H9 (cell line): Measurements from ENCODE around the gene ADAMTS13. TPM values are rescaled to one million over a fixed set of nuclear protein-coding genes. Genes with fewer than 3 reads are reported as not detected.

Experiments used
- DNase-seq: peaks from one replicate; pipeline ENCODE4 v3.0.0-alpha.2; 2017
- H2AFZ ChIP-seq: one replicate; pipeline ENCODE4 v1.6.1; 2013; ENCODE audit warnings: mild to moderate bottlenecking, low read length, control low read depth, moderate library complexity
- H2AK5ac ChIP-seq: 2 replicates; pipeline ENCODE4 v1.6.1; 2013; ENCODE audit warnings: low read length, control low read depth, mixed read lengths; ENCODE audit not compliant: insufficient read length
- H2BK120ac ChIP-seq: one replicate; pipeline ENCODE4 v1.6.1; 2013; ENCODE audit warnings: low read depth, mild to moderate bottlenecking, low read length, control low read depth, inconsistent platforms; ENCODE audit not compliant: poor library complexity, severe bottlenecking
- H2BK12ac ChIP-seq: 2 replicates; pipeline ENCODE4 v1.6.1; 2013; ENCODE audit warnings: low read length, control low read depth, mixed read lengths, low read depth; ENCODE audit not compliant: insufficient read length
- H2BK15ac ChIP-seq: 2 replicates; pipeline ENCODE4 v1.6.1; 2013; ENCODE audit warnings: low read depth, low read length, control low read depth
- H2BK20ac ChIP-seq: one replicate; pipeline ENCODE4 v1.6.1; 2013; ENCODE audit warnings: low read depth, mild to moderate bottlenecking, low read length, control low read depth, inconsistent platforms; ENCODE audit not compliant: poor library complexity, severe bottlenecking
- H2BK5ac ChIP-seq: 2 replicates; pipeline ENCODE4 v1.6.1; 2013; ENCODE audit warnings: low read length, control low read depth, mixed read lengths; ENCODE audit not compliant: insufficient read length
- H3K14ac ChIP-seq: 2 replicates; pipeline ENCODE4 v1.6.1; 2013; ENCODE audit warnings: low read length, control low read depth; ENCODE audit not compliant: insufficient read depth
- H3K18ac ChIP-seq: 2 replicates; pipeline ENCODE4 v1.6.1; 2013; ENCODE audit warnings: low read depth, mild to moderate bottlenecking, mixed read lengths, low read length, control low read depth; ENCODE audit not compliant: insufficient read length
- H3K23ac ChIP-seq: 2 replicates; pipeline ENCODE4 v1.6.1; 2013; ENCODE audit warnings: low read length, control low read depth, mixed read lengths, low read depth; ENCODE audit not compliant: insufficient read length
- H3K23me2 ChIP-seq: 2 replicates; pipeline ENCODE4 v1.6.1; 2013; ENCODE audit warnings: low read depth, mild to moderate bottlenecking, mixed read lengths, low read length, control low read depth; ENCODE audit not compliant: insufficient read length, poor library complexity, severe bottlenecking
- H3K27ac ChIP-seq: 2 replicates; pipeline ENCODE4 v1.5.1; 2013; ENCODE audit warnings: low read length, control low read depth, mixed read lengths, low read depth; ENCODE audit not compliant: insufficient read length
- H3K27me3 ChIP-seq: 2 replicates; pipeline ENCODE4 v1.6.1; 2013; ENCODE audit warnings: low read length, control low read depth, inconsistent platforms; ENCODE audit not compliant: insufficient read depth
- H3K4ac ChIP-seq: 2 replicates; pipeline ENCODE4 v1.6.1; 2013; ENCODE audit warnings: low read depth, mild to moderate bottlenecking, control low read depth, inconsistent platforms, low read length, moderate library complexity
- H3K4me1 ChIP-seq: 2 replicates; pipeline ENCODE4 v1.6.1; 2013; ENCODE audit warnings: low read length, control low read depth, inconsistent platforms; ENCODE audit not compliant: insufficient read depth
- H3K4me2 ChIP-seq: 2 replicates; pipeline ENCODE4 v1.6.1; 2013; ENCODE audit warnings: low read length, control low read depth, mixed read lengths; ENCODE audit not compliant: insufficient read length, insufficient read depth
- H3K56ac ChIP-seq: 2 replicates; pipeline ENCODE4 v1.6.1; 2013; ENCODE audit warnings: low read depth, mild to moderate bottlenecking, mixed read lengths, low read length, control low read depth; ENCODE audit not compliant: insufficient read length
- H3K79me1 ChIP-seq: 2 replicates; pipeline ENCODE4 v1.6.1; 2013; ENCODE audit warnings: low read depth, mild to moderate bottlenecking, moderate library complexity, low read length, control low read depth, inconsistent platforms; ENCODE audit not compliant: insufficient read depth, poor library complexity, severe bottlenecking
- H3K79me2 ChIP-seq: 2 replicates; pipeline ENCODE4 v1.6.1; 2013; ENCODE audit warnings: low read length, control low read depth, inconsistent platforms; ENCODE audit not compliant: insufficient read depth
- H3K9ac ChIP-seq: 2 replicates; pipeline ENCODE4 v1.6.1; 2013; ENCODE audit warnings: low read length, control low read depth, mixed read lengths; ENCODE audit not compliant: insufficient read length; ENCODE audit errors: extremely low read depth
- H3K9me3 ChIP-seq: one replicate; pipeline ENCODE4 v1.6.1; 2013; ENCODE audit warnings: low read depth, low read length, inconsistent platforms; ENCODE audit not compliant: control insufficient read depth
- H3T11ph ChIP-seq: one replicate; pipeline ENCODE4 v1.6.1; 2013; ENCODE audit warnings: mild to moderate bottlenecking, low read length, control low read depth, inconsistent platforms
- H4K20me1 ChIP-seq: one replicate; pipeline ENCODE4 v1.6.1; 2013; ENCODE audit not compliant: control insufficient read depth, insufficient read length, insufficient read depth
- H4K5ac ChIP-seq: 2 replicates; pipeline ENCODE4 v1.6.1; 2013; ENCODE audit warnings: low read depth, mild to moderate bottlenecking, mixed read lengths, low read length, control low read depth; ENCODE audit not compliant: insufficient read length
- H4K8ac ChIP-seq: replicated peaks from 2 replicates; pipeline ENCODE4 v1.6.1; 2013; ENCODE audit warnings: low read length, control low read depth, mixed read lengths, low read depth; ENCODE audit not compliant: insufficient read length
- H4K91ac ChIP-seq: 2 replicates; pipeline ENCODE4 v1.6.1; 2013; ENCODE audit warnings: low read depth, mild to moderate bottlenecking, moderate library complexity, mixed read lengths, low read length, control low read depth; ENCODE audit not compliant: insufficient read length
- H3K27ac Mint-ChIP-seq, 3 experiments: 2 replicates in 2 of 3; 3 replicates in 1 of 3; pipeline ENCODE4 v1.8.0; 2020 to 2021; ENCODE audit warnings: mixed read lengths in 3 of 3, mild to moderate bottlenecking in 1 of 3, moderate library complexity in 1 of 3
- H3K27me3 Mint-ChIP-seq: 2 replicates; pipeline ENCODE4 v1.8.0; 2021; ENCODE audit warnings: low read depth, mild to moderate bottlenecking, moderate library complexity, mixed read lengths
- H3K36me3 Mint-ChIP-seq, 3 experiments: 2 replicates in 2 of 3; 3 replicates in 1 of 3; pipeline ENCODE4 v1.8.0; 2020 to 2021; ENCODE audit warnings: low read depth in 3 of 3, mixed read lengths in 3 of 3; ENCODE audit not compliant: insufficient read depth in 1 of 3
- H3K4me1 Mint-ChIP-seq, 2 experiments: 2 replicates each; pipeline ENCODE4 v1.8.0; 2020; ENCODE audit warnings: mixed read lengths in 2 of 2
- H3K4me3 Mint-ChIP-seq, 2 experiments: 2 replicates in 1 of 2; 3 replicates in 1 of 2; pipeline ENCODE4 v1.8.0; 2020 to 2021; ENCODE audit warnings: mild to moderate bottlenecking in 2 of 2, mixed read lengths in 2 of 2, moderate library complexity in 1 of 2
- H3K9me3 Mint-ChIP-seq, 2 experiments: 2 replicates in 1 of 2; 3 replicates in 1 of 2; pipeline ENCODE4 v1.8.0; 2020; ENCODE audit warnings: mild to moderate bottlenecking in 2 of 2, mixed read lengths in 2 of 2, moderate library complexity in 1 of 2
- CTCF ChIP-seq: fragments of 200-600 bp; sonication (generic); conservative IDR thresholded peaks from 3 replicates; pipeline ENCODE4 v1.8.0; 2021; ENCODE audit warnings: antibody characterized with exemption, mild to moderate bottlenecking
- WGBS: extraction: QIAGEN DNeasy Blood & Tissue Kit; methylation state at CpG from one replicate; pipeline ENCODE4 v1.1.7; 2013; ENCODE audit warnings: missing lambda C conversion rate, low lambda C conversion rate, mixed read lengths; ENCODE audit not compliant: insufficient read length; ENCODE audit errors: extremely low coverage; 5-methylcytosine and 5-hydroxymethylcytosine counted together
- total RNA-seq: library from RNA; stranded (reverse); gene quantifications from 2 replicates; pipeline ENCODE4 v1.2.1, GENCODE V29; 2021

ADAMTS13 gene
- total RNA-seq, 1 experiment from 2014 or later = 8.8 TPM

GRCh38 chr9:133463234-133463863 lies 41.2 kb downstream of the ADAMTS13 start:
- H4K20me1 ChIP-seq = peaks cover 2% of the 10 kb centered on the region
- no peak overlapping the region for H4K8ac ChIP-seq
- peak; percentile 81 for DNase-seq
- no peak overlapping the region for H3K14ac ChIP-seq
- no peak overlapping the region for H2BK120ac ChIP-seq
- no peak overlapping the region for H2BK20ac ChIP-seq
- TF ChIP-seq CTCF = peak; percentile 70
- Mint-ChIP-seq H3K4me3 (peak overlapping the region in 1 of 2 experiments; percentile 7; a peak in 1 of 5 replicates), H3K9me3 (no peaks in the 10 kb centered on the region; a peak in 1 of 5 replicates), H3K4me1 (peaks cover 16 to 28% of the 10 kb centered on the region in 2 experiments), H3K36me3 (peaks cover 0 to 14% (median 5%) of the 10 kb centered on the region in 3 experiments; a peak in 4 of 7 replicates), H3K27ac (no peak overlapping the region), H3K27me3 (peaks cover 7% of the 10 kb centered on the region; the same call in 1 of the 2 replicates)
- H2BK5ac ChIP-seq = no peak overlapping the region
- H2AFZ ChIP-seq = no peak overlapping the region
- no peak overlapping the region for H2AK5ac ChIP-seq
- no peak overlapping the region for H3K56ac ChIP-seq
- H3K27ac ChIP-seq = no peak overlapping the region
- H3K23me2 ChIP-seq = peaks cover 13% of the 10 kb centered on the region
- no CpG with 5 or more reads among the region's 22 CpGs for WGBS
- H3K9me3 ChIP-seq = no peaks in the 10 kb centered on the region
- H3K4ac ChIP-seq = no peak overlapping the region
- no peaks in the 10 kb centered on the region for H3K79me2 ChIP-seq
- H3T11ph ChIP-seq = no peak overlapping the region
- no peak overlapping the region for H3K4me2 ChIP-seq
- H3K4me1 ChIP-seq = peaks cover 7% of the 10 kb centered on the region; the same call in 1 of the 2 replicates
- no peak overlapping the region for H3K9ac ChIP-seq
- no peaks in the 10 kb centered on the region for H3K27me3 ChIP-seq
- H4K5ac ChIP-seq = no peak overlapping the region
- no peak overlapping the region for H4K91ac ChIP-seq
- H3K23ac ChIP-seq = no peak overlapping the region
- H3K18ac ChIP-seq = no peak overlapping the region
- H3K79me1 ChIP-seq = no peaks in the 10 kb centered on the region
- no peak overlapping the region for H2BK12ac ChIP-seq
- no peak overlapping the region for H2BK15ac ChIP-seq
